ENCODE data around the gene ADM2.

Gene ADM2

DNA sequence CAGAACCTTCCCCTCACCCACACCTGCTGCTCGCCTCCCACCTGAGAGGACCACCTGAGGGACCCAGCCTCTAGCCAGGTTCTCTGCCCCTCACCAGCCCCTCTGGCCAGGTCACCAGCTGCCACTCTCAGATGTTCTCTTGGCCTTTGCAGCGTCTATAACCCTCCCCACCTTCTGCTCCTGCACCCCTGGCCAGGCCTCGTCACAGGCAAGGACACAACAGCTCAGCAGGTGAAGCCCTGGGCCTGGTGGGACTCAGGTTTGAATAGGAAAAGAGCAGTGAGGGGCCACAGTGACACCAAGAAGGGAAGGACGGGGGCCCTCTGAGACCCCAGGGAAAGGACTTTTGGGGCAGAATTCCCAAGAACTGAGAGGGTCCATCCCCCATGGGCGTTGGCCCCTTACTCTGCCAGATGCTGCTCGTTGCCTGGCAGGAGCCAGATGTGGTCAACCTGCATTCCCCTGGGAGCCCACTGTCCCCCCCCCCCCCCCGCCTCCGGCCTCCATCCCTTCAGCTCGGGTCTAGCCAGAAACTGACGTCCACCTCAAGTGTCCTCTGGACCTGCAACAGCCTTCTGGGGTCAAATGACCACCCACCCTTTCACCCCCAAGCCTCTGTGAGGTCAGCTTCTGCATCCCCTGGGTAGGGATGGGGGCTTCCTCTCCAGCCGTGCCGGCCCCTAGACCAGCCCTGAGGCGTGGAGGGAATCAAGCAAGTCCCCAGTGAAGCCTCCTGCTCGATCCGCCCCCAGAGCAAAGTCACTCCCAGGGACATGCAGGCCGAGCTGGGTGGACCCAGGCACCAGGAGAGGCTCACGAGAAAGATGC, 35.2 kb upstream of the ADM2 start:
- no peak for DNase-seq

DNA sequence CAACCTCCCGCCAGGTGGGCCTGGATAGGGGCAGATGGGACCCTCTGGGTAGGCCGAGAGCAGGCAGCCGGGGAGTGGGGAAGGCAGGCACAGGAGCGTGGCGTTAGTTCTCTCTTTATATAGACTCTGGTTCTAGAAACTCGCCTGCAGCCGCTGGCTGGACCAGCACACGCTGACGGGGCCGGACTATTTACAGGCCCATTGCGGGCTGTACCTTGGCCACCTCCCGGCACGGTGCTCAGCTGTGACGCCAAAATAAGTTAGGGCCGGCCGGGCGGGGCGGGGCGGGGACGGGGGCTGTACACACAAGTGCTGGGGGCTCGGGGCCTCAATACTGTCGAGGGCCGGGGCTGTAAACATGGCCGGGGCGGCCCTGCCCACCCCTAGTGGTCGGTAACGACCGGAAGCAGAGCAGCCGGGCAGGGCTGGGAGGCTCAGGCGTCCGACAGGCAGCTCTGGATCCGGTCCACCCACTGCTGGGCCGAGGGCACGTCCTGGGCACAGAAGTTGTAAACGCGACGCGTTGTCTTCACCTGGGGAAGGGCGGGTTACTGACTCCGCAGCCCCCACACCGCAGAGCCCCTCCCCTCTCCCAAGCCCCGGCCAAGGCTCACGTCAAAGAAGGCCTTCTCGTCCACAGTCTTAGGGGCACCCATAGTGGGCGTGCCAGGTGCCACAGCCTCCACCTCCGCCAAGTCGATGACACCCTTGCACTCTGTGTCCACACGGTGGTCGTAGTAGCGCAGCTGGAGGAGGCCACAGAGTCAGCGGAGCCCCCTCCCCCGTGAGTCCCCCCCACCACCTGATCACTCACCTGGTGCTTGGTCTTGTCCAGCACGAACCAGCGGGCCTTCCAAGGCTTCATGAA, 34.4 kb upstream of the ADM2 start:
- DNase-seq, result no peak

DNA sequence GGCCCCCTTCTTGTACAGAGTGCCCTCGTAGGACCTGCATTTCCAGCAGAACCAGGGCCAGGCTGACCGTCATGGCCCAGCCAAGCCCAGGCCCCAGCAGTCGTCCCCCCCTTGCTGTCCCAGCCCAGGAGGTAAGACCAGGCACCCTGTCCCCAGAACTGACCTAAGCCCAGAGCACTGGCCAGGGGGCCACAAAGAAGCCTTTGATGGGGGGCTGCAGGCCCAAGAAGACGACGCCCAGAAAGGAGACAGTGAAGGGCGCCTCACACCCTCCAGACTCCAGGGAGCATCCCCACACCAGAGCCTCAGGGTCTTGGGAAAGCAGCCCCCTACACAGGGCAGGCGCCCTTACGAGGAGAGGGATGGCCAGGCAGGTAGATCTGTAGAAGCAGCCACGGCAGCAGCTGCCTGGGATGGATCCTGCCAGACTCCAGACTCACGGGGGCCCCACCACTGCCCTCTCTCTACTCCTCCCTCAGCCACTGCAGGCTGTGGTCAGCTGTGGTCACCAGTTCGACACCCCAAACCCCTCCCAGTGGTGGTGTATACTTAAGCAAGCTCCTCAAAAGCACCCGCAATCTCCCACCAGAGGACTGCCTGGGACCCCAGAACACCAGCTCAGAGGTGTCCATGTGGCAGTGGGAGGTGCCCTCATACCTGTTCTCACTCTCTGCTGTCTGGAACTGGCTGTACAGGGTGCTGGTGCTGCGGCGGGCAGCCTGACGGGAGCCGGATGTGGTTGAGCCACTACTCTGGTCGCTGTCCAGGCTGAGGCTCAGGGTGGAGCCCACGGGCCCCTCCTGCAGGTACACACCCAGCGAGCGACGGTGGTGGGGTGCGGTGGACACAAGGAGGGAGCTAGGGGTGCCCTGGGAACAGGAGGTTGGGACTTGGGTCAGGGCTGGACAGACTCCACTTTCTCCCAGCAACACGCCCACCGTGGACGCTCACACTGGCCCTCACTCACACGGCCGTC, 33.5 kb upstream of the ADM2 start:
- DNase-seq, result no peak

DNA sequence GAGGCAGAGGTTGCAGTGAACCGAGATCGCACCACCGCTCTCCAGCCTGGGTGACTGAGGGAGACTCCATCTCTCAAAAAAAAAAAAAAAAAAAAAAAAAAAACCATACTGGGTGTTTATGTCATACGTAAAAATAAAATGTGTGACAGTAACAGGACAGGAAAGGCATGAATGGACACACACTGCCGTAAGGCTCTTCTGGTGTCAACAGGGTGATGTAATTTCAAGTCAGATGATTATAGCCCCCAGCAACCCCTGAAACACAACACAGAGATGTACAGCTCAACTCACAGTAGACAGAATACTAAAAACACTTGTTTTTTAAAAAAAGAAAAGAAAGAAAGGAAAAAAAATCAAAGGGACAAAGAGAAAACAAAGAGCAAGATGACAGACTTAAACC, 28.7 kb upstream of the ADM2 start:
- peak; percentile 28 to 60 (median 46) for DNase-seq

DNA sequence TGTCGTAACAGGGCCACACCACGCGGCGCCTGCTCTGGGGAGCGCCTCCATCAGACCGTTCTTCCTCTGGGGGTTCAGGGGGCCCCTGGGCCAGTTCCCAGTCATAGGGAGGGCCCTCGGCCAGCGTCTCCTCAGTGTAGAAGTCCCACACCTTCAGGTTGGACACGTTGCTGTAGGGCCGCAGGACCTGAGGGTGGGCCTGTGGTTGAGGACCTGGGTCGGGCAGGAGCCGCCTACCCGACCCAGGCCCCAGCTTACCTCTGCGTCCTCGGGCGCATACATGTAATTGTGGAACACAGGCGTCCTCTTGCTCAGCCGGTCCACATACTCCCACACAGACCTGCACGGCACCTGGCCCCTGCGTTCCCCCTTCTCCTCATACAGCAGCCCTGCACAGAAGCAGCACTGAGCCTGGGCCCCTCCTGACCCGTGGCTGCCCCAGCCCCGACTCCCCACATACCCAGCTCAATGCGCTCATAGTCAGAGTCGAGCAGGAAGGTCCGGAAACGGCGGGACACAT, 26.7 kb upstream of the ADM2 start:
- DNase-seq, result no peak

DNA sequence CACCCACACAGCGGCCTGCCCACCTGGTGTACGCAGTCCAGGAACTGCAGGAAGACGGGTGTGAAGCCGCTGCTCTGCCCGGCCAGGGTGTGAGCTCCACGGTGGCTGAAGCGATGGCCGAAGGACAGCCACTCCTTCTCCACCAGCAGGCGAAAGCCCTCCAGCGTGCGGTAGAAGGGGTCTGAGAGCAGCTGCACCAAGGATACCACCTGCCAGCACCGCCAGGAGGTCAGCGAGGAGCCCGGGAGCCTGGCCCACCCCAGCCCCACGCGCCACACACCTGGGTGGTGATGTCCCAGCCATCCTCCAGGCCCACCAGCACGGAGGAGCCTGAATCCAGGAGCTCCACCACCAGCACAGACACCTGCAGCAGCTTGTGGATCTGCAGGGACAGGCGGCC, 26.1 kb upstream of the ADM2 start:
- no peak for DNase-seq

DNA sequence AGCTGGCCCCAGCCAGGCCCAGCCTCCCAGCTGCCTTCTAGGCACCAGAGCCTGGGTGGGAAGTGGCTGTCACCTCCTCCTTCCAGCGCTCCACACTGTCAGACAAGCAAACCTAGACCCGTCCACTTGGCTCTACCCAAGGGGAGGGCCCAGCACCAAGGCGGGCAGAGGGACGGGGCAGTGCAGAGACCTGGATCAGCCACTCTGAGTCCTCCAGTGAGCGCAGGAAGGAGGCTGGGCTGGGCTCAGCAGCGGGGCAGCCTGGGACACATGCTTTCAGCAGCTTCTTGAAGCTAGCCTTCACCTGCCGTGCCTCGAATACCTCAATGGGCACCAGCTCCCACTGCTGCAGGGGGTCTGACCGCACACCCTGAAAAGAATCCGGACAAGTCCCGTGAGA, 25.3 kb upstream of the ADM2 start:
- DNase-seq, result no peak

DNA sequence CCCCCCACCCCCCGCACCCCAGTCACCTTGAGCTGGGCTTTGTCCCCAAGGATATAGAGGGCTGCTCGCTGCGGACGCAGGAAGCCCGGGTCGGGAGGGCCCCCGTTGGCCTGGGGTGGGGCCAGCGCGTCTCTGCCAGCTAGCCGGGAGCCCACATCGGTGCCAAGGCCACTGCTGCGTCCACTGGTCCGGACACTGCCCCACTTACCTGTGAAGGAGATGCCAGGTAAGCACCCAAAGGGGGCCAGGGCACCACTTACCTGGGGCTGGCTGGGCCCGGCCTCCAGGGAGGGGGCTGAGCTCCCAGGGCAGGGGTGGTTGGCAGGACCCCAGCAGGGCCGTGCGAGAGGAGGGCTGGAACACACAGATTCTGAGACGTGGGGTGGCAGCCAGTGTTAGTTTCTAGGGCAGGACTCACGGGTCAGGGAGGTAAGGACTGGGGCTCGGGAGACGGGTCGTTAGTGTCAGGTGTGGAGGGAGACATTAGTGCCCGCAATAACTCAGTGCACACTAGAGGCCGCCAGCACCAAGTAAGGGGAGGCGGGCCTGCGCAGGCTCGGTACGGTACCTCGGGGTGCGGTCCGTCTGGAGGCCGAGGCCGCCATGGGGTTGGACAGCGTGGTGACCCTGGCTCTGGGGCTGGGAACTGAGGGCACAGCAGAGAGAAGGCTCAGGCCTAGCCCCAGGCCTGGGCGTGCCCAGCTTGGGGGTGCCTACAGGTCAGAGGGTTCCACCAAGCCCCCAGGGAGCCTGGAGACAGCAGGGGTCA, 24.7 kb upstream of the ADM2 start:
- DNase-seq, result no peak

DNA sequence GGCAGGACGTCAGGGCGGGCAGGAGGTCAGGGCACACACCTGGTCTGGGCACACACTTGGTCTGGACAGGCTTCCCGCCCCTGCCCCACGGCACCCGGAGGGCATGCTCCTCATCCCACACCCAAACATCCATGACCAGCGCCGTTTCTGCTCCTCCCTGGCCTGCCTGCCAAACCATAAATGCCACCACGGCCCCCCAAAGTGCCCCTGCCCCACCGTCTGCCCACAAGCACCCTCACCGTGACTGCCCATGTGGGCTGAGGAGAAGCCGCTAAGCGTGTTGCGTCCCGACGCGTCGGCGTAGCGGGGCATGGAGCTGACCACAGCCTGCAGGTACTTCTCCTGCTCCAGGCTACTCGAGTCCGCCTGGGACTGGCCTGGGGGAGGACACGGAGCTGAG, 22.3 kb upstream of the ADM2 start:
- no peak for DNase-seq

DNA sequence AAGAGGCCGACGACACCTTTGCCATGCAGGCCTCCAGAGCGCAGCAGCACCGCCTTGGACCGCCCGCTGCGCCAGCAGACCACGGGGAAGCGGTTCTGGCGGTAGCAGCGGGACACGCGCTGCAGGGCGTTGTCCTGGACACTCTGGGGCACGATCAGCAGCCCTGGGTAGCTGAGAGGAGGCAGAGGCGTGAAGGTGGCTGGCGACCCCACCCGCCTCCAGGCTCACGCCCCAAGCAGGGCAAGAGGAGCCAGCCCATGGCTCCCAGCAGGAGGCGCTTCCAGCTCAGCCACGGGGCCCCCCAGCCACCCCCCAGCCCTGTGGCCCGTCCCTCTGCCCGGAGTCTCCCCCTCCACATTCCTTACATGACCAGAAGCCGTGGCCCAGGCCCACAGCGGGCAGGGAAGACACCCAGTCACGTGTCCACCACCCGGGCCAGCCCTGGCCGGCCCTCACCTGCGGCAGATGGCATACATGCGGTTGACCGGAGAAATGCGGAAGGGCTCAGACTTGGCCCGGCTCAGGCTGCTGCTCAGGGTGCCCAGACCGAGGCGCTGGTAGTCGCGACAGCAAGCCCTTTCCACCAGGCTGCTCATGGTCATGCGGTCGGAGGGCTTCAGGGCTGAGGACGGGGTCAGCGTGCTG, 21.7 kb upstream of the ADM2 start:
- DNase-seq, result no peak

DNA sequence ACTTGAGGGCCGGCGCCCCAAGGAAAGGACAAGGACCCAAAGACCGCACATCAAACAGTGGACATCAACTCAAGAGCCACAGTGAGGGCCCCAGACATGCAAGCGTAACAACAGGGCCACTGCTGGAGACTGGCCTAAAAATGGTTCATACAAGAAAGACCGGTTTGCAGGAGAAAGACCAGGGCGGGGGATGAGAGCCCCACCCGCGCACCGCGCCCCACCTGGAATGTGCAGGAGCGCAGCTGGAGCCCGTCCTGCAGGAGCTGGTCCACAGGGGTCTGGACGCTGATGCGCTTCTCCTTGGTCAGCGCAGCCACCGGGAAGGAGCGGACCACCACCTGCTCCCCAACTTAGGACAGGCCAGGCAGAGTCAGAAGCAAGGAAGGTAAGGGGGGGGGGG, 20.4 kb upstream of the ADM2 start:
- DNase-seq, result no peak

DNA sequence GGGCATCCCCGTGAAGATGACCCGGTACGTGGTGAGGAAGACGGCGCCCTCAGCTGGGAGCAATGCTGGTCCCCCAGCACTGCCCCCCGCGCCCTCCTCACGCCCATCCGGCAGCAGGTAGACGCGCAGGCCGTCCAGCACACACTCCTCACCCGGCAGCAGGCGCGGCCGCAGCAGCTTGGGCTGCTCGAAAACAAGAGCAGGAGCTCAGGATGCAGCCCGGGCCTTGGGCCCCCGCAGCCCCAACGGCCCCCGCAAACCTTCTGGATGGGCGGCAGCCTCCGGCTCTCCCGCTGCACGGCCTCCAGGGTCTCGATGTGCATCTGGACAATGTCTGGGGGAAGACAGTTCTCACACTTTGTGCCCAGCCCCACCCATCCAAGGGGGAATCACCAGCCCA, 19.8 kb upstream of the ADM2 start:
- DNase-seq, result no peak

DNA sequence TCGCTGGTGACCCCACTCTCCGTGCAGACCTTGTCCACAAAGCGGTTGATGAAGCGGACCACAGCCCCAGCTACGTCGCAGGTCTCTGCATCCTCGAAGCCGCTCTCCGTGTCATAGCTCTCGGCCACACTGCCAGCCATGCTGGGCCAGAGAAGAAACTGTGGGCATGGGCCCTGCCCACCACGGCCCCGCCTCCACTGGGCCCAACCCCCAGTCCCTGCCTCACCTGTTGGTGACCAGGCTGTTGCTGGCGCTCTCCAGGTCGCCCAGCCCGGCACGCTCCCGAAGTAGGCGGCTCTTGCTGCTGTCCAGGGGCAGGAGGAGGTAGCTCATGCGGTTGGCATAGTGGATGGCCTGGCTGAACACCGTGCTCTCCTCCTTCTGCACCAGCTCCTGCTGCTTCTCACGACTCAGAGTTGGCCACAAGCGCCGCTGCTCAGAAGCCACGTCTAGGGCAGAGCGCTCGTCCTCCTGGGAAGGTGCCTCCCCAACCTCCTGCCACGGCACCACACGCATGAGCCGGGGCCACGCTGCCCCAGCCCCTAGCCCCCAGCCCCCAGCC, 19.3 kb upstream of the ADM2 start:
- DNase-seq, result no peak

DNA sequence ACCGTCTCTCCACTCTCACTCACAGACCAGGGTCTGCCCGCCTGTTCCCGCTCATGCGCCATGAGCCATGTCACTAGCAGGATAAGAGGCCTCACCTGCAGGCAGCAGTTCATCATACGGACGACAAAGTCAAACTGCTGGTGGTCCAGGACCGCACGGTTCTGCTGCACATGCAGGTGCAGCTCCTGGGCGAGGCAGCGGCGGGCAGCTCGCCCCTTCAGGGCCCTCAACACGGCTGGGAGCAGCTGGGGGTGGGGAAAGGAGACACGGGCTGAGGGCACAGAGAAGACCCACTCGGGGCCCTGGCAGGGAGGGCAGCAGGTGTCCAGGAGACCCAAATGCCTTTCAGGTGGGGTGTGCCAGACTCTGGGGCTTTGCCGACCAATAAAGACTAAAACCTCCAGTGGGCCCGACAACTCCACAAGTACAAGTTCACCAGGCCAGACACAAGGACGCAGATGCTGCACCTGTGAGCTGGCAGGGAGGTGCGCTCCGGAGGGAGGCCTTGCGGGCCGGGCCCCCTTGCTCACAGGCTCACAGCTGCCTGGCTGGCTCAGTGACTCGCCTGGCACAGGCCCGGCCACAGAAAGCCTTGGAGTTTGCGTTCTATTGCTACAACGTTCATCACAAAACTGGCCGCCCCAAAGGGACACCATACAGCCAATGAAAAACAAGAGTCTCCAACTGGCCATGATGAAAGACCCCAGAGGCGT, 18.0 kb upstream of the ADM2 start:
- DNase-seq, result no peak

DNA sequence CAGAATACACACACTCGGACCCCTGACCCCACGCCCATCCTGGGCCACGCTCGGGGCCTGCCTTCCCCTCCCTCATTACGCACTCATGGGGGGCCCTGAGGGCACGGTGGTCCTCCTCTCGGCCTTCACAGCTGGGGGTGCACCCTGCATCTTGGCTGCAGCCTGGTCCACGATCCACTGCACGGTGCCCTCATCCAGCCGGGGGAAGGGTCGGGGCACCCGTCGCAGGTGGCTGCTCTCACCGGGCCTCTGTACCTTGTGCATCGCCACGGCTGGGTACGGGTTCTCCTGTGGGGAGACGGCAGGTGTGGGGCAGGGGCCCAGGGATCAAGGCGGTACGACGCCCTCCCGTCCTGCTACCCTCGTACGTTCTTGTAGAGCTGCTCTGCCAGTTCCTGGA, 16.9 kb upstream of the ADM2 start:
- DNase-seq, result no peak

DNA sequence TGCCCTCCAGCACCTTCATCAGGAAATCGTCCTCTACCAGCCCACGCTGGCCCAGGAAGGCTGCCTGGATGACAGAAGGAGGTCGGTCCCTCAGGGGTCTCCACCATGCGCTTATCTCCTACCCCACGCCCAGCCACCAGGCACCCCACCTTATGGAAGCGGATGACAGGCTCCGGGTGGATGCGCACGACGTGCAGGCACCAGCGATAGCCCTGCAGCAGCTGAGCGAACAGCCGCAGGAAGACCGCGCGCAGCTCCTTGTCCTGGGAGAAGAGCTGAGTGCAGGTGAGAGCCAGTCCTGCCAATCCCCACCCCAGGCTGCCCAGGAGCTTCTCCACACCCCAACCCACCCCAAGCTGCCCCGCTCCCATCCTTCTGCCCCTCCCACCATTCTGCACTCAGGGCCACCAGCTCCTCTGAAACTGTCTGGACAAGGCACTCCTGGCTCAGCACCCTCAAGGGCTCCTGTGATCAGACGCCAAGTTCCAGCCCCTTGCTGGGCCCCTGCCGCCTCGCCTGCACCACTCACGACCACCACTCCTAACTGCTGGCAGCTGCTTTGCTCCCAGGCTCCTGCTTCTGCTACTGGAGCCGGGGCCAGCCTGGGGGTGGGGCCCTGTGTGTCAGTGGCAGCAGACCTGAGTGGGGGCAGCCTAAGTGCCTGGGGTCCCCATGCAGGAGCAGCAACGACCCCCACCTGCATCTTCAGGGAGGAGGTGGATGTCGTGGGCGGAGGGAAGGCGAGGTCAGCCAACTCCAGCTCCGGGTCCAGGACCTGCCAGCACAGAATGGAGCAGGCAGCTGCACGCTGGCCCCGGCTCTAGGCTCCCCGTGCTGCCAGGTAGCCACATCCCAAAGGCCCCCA, 16.0 kb upstream of the ADM2 start:
- no peak for DNase-seq

DNA sequence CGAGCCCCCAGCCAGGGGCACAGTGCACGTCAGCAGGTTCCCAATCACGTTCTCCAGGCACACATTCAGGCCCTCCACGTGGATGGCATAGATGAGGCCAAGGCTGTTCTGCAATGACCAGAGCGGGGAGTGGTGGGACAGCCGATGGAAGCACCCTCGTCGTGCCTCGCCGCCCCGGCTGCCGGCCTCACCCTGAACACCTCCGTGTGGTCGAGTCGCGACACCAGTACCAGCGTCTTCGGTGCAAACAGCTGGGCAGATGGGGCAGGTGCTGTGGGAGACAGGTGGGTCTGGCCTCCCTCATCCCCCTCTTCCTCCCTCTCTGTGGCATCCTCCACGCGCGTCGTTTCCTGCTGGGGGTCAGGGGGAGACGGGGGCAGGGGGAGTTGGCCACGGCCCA, 14.0 kb upstream of the ADM2 start:
- DNase-seq, result no peak

DNA sequence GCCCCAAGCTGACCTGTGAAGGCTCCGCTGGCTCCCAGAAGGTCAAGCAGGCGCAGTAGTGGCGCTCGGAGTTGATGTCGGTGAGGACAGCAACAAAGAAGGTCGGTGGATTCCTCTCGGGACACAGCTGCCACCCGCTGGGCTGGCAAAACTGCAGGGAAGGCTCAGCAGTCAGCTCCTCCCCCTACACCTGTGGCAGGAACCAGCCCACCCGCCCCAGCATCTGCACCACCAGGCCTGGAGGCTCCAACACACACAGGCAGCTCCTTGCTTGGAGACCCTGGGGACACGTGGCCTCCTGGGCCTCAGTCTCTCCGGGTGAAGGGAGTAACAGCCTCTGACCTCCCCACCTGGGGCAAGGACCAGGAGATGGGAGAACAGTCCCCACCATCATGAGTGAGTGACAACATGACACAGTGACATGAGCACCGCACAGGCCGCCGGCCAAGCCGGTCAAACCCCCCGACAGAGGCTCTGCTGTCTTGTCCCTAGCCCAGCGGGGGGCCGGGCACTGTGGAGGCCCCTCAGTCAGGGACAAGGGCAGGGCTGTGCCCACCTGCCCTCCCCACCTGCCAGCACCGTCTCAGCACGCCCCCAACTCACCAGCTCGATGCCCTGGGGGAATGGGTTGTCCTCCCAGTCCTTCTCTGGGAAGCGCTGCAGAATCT, 13.4 kb upstream of the ADM2 start:
- DNase-seq, result no peak

DNA sequence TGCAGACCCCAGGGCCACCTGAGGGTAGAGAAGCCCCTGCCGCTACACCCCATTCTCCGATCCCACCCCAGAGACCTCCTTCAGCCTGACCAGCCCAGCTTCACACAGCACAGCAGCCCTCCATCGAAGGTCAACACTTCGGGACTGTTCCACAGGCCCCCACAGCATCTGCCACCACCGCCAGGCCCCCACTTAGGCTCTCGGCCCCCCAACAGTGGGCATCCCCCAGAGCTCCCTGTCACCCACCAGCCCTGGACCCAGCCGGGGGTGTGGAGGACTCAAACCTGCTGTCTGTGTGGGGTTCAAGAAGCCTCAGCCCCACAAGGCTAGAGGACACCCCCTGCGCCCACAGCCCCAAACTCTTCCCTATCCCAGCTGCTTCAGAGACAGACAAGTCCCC, 12.7 kb upstream of the ADM2 start:
- no peak for DNase-seq
